DOHH2 (cell line): ENCODE measurements around the gene MS4A7.

Source experiments
- CTCF ChIP-seq: fragments of 200-600 bp; sonication (generic); IDR thresholded peaks from one replicate; pipeline ENCODE4 v1.5.1; 2014; ENCODE audit warnings: antibody characterized with exemption, mild to moderate bottlenecking, low read depth, low read length; ENCODE audit not compliant: poor library complexity, severe bottlenecking
- EZH2phosphoT487 ChIP-seq: fragments of 200-600 bp; sonication (generic); IDR thresholded peaks from 2 replicates; pipeline ENCODE4 v1.6.1; 2017; ENCODE audit warnings: borderline replicate concordance, mild to moderate bottlenecking, antibody characterized with exemption, low read length, moderate library complexity, mixed read lengths

GRCh38 chr11:60370811-60371298 lies 7.5 kb upstream of the MS4A7 start:
- no peak for TF ChIP-seq CTCF
- TF ChIP-seq EZH2phosphoT487: no peak
